HG02885 (cell line): Measurements from ENCODE around the gene CPSF6.
"Not testable (repeated sequence)": the region's sequence is repeated elsewhere in the genome, so short reads cannot be mapped to it uniquely, and the experiment has no call there.

Experiments used
- ATAC-seq: cut with Tn5 transposase; IDR thresholded peaks from one replicate; pipeline ENCODE4 v1.9.1; 2021; ENCODE audit warnings: mild to moderate bottlenecking; ENCODE audit not compliant: unreplicated experiment, poor library complexity

Gene CPSF6

GRCh38 chr12:69254862-69255261 is 15.5 kb downstream of the CPSF6 start:
- ATAC-seq, result no peak

DNA sequence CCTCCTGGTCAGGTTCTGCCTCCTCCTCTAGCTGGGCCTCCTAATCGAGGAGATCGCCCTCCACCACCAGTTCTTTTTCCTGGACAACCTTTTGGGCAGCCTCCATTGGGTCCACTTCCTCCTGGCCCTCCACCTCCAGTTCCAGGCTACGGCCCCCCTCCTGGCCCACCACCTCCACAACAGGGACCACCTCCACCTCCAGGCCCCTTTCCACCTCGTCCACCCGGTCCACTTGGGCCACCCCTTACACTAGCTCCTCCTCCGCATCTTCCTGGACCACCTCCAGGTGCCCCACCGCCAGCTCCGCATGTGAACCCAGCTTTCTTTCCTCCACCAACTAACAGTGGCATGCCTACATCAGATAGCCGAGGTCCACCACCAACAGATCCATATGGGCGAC is 19.3 kb downstream of the CPSF6 start:
- no peak for ATAC-seq

- no peak for ATAC-seq
Measured at GRCh38 chr12:69262264-69262974, 23.1 kb downstream of the CPSF6 start.

- ATAC-seq, result no peak
Measured at GRCh38 chr12:69265205-69265604, 25.8 kb downstream of the CPSF6 start.

- not testable (repeated sequence) for ATAC-seq
Measured at GRCh38 chr12:69265633-69266032, 26.3 kb downstream of the CPSF6 start.

DNA sequence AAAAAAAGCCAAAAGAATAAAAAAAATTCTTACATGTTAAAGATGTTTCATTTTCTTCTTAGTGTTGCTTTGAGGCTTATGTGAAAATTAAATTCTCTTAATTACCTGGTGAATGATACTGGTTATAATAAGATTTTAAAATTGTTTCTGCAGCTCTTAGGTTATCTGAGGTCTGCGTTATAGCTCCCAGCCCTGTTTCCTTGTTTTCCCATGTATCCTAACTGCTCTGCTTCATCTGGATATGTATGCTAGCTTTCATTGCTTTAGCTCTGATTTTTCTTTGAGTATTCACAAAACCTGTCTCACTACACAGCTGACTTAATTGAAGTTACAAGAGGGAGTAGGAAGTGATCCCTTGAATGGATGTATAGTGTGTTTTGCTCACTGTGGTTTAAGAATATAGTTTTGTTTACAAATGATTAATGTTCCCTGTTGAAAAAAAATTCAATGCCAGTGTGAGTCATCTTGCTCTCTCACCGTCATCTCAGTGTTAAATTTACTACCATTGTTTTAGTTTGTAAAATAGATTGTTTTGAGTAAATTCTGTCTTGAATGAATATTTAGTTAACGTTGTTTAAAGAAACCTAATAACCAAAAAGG is 26.8 kb downstream of the CPSF6 start:
- ATAC-seq, result no peak

- ATAC-seq, result no peak
Measured at GRCh38 chr12:69269736-69270135, 30.4 kb downstream of the CPSF6 start.

DNA sequence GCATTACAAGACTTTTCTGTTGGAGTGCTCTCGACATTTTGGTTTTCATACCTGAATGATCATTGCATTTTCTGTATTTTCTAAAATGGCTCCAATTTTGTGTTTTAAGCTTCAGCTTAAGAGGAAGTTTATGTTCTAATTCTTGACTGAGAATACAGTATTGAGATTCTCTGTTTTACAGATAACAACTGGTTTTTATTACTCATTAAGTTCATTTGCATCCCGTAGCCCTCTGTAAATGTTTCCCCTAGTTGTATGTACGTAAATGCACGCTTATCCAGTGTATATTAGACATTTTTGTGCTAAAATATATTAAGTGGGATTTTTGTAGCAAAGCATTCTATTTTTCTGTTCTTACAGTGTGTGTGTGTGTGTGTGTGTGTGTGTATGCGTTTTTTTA is 33.1 kb downstream of the CPSF6 start:
- ATAC-seq, result no peak

DNA sequence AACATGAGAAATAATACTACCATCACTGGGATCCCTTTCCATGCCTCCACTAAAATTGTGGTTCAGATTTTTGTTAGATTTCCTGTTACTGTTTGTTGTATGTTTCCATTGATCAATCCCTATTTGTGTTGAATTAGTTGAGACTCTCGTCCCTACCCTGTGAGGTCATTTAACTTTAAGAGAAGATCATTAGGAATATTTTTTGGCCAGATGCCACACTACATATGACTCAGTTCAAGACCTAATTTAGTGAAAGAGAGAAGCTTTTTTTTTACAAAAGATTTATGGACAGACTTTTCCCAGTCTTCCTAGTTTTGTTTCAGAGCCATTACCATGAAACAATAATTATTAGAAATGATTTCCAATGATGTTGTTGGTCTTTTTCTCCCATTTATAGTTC is 35.5 kb downstream of the CPSF6 start:
- ATAC-seq, result no peak

- ATAC-seq, result no peak
Measured at GRCh38 chr12:69275471-69275891, 36.1 kb downstream of the CPSF6 start.

GRCh38 chr12:69278814-69279782 is 39.7 kb downstream of the CPSF6 start:
- no peak for ATAC-seq

GRCh38 chr12:69284131-69284530 is 44.8 kb downstream of the CPSF6 start:
- peak; percentile 71 for ATAC-seq

GRCh38 chr12:69287556-69287955 is 48.2 kb downstream of the CPSF6 start:
- no peak for ATAC-seq

DNA sequence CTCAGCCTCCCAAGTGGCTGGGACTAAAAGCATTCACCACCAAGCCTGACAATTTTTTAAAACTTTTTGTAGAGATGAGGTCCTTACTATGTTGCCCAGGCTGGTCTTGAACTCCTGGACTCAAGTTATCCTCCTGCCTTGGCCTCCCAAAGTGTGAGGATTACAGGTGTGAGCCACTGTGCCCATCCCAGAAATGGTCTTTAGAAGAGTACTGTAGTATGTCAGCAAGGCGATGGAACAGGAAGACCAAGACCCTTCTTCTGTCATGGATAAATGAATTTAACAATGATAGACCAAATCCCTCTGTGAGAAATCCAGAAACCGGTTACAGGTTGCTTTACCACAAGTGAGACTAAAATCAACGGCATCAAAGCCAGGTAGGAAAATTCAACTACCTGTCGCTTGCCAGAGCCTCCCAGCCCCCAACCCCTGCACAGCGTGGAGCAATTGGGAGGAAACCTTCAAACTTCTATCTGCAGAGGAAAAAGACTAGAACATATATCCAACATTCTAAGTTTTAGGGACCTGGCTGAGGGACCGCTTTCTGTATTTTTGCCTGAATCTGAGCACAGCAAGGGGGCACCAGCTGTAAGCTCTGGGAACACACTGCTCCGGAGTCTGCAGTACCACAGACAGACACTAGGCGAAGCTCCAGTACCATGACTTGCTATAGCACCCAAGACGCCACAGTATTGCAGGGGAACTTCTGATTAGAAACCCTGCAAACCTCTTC is 51.3 kb downstream of the CPSF6 start:
- peak; percentile 99 for ATAC-seq

GRCh38 chr12:69291278-69291593 is 51.9 kb downstream of the CPSF6 start:
- ATAC-seq, result no peak

DNA sequence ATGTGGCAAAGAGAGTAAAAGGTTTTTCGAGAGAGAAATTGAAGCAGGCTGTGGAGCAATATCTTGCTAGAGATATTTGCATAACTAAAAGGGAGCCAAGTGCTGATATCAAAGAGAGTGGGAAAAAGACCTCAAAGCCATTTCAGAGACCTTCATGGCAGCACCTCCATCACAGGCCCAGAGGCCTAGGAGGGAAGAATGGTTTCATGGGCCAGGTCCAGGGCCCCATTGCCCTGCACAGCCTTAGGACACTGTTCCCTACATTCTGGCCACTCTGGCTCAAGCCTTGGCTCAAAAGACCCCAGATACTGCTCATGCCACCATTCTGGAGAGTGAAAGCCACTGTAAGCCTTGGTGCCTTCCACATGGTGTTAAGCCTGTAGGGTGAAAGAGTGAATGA is 58.8 kb downstream of the CPSF6 start:
- no peak for ATAC-seq

DNA sequence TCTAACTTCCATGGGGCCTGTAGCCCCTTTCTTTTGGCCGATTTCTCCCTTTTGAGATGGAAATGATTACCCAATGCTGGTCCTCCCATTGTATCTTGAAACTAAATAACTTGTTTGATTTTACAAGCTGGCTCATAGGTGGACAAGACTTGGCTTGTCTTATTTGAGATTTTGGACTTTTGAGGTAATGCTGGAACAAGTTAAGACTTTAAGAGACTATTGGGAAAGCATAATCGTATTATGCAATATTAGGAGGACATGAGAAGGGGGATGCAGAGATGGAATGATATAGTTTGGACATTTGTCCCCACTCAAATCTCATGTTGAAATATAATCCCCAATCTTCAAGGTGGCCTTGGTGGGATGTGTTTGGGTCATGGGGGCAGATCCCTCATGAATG is 59.6 kb downstream of the CPSF6 start:
- ATAC-seq, result no peak

DNA sequence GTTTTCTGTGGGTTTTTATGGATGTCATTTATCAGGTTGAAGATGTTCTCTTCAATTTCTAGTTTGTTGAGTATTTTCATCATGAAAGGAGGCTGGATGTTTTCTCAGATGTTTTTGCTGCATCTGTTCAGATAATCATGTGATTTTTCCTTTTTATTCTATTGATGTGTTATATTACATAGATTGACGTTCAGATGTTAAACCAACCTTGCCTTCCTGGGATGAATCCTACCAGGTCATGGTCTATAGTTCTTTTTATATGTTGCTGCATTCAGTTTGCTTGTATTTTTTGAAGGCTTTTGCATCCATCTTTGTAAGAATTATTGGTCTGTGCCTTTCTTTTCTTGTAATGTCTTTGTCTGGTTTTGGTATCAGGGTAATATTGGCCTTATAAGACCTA is 64.9 kb downstream of the CPSF6 start:
- ATAC-seq, result no peak

GRCh38 chr12:69309461-69309860 is 70.1 kb downstream of the CPSF6 start:
- no peak for ATAC-seq

DNA sequence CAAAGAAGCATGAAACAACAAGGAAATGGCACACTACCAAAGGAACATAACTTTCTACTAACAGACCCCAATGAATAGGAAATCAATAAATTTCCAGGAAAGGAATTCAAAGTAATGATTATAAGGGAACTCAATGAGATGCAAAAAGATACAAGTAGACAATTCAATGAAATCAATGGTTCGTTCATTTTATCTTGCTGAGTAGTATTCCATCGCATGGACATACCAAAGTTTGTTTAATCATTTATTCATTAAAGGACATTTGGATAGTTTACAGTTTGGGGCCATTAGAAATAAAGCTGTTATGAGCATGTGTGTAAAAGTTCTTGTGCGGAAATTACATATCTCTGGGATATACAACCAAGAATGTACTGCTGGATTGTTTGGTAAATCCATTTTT is 73.8 kb downstream of the CPSF6 start:
- no peak for ATAC-seq

DNA sequence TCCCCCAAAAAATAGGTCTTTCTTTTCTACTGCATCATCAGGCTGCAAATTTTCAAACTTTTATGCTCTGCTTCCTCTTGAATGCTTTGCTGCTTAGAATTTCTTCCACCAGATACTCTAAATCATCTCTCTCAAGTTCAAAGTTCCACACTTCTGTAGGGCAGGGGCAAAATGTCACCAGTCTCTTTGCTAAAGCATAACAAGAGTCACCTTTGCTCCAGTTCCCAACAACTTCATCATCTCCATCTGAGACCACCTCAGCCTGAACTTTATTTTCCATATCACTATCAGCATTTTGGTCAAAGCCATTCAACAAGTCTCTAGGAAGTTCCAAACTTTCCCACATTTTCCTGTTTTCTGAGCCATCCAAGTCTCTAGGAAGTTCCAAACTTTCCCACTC is 77.4 kb downstream of the CPSF6 start:
- ATAC-seq, result not testable (repeated sequence)
